Small intestine (tissue), 7 donors: ENCODE measurements around the gene CD274. TPM values are rescaled to one million over a fixed set of nuclear protein-coding genes. Genes with fewer than 3 reads are reported as not detected.

Source experiments
- DNase-seq, 2 donors: peaks; one replicate each; pipeline versions ENCODE4 v3.0.0 to v3.0.0-alpha.2; 2013
- FAIRE-seq: peaks from 2 replicates; lab custom pipeline; 2012; peaks lifted over from hg19 to GRCh38; lab: Jason Lieb, UNC
- H3K27ac ChIP-seq, 3 donors: one replicate each; pipeline ENCODE4 v1.5.1; 2013; ENCODE audit warnings: low read length in 2 of 3, mild to moderate bottlenecking in 2 of 3, control low read depth in 1 of 3, inconsistent platforms in 1 of 3, low read depth in 1 of 3, moderate library complexity in 1 of 3
- H3K27me3 ChIP-seq, 3 donors: one replicate each; pipeline ENCODE4 v1.6.1; 2013; ENCODE audit warnings: low read length in 3 of 3, inconsistent platforms in 1 of 3; ENCODE audit not compliant: control insufficient read depth in 3 of 3, insufficient read depth in 3 of 3
- H3K36me3 ChIP-seq, 3 donors: one replicate each; pipeline ENCODE4 v1.6.1; 2013; ENCODE audit warnings: low read length in 3 of 3, inconsistent platforms in 1 of 3, low read depth in 1 of 3, mild to moderate bottlenecking in 1 of 3, moderate library complexity in 1 of 3; ENCODE audit not compliant: control insufficient read depth in 3 of 3, insufficient read depth in 2 of 3
- H3K4me1 ChIP-seq, 3 donors: one replicate each; pipeline ENCODE4 v1.6.1; 2013; ENCODE audit warnings: low read length in 2 of 3, inconsistent platforms in 1 of 3, low read depth in 1 of 3, mild to moderate bottlenecking in 1 of 3, moderate library complexity in 1 of 3; ENCODE audit not compliant: control insufficient read depth in 3 of 3, insufficient read depth in 2 of 3
- H3K4me3 ChIP-seq, 3 donors: one replicate each; pipeline ENCODE4 v1.5.1; 2013; ENCODE audit warnings: low read length in 3 of 3, control low read depth in 1 of 3, inconsistent platforms in 1 of 3, low read depth in 1 of 3, mild to moderate bottlenecking in 1 of 3, moderate library complexity in 1 of 3
- H3K9me3 ChIP-seq, 2 donors: one replicate each; pipeline ENCODE4 v1.6.1; 2013; ENCODE audit warnings: low read depth in 1 of 2, low read length in 1 of 2; ENCODE audit not compliant: control insufficient read depth in 2 of 2, insufficient read depth in 1 of 2
- WGBS, 3 donors: extraction: QIAGEN DNeasy Blood & Tissue Kit; methylation state at CpG; one replicate each; pipeline ENCODE4 v1.1.7; 2013; 5-methylcytosine and 5-hydroxymethylcytosine counted together
- polyA plus RNA-seq, 4 donors: library from polyadenylated mRNA; stranded (reverse) in 3 of 4; unstranded in 1 of 4; fragments of 200-250 nt in 3 of 4; fragments of 120-200 nt in 1 of 4; gene quantifications; one replicate each; pipeline versions ENCODE4 v1.2.1 to v1.2.3, GENCODE V29; 2013
- donor health status: healthy with polysubstance abuse.
- donor health status: control.
- donor health status: control.
- donor health status: Bipolar disorder and iron deficiency.
- donor health status: healthy.

Gene CD274
- polyA plus RNA-seq, 4 donors: 1.1 to 3.4 (median 1.1) TPM

- 35 to 52% (median 38%) methylated on average over 4 of the region's 4 CpGs for WGBS, 3 donors
- H3K27me3 ChIP-seq: no peaks in the 10 kb centered on the region
- H3K36me3 ChIP-seq: no peaks in the 10 kb centered on the region
- FAIRE-seq (no peak), DNase-seq (no peak)
- no peaks in the 10 kb centered on the region for H3K4me1 ChIP-seq
- H3K4me3 ChIP-seq: no peak within 1 kb of the TSS
- H3K27ac ChIP-seq: peak within 1 kb of the TSS in 1 of 3 donors; percentile 70
- no peaks in the 10 kb centered on the region for H3K9me3 ChIP-seq
Observed at GRCh38 chr9:5510360-5510931, 60.1 kb downstream of the CD274 start, which contains the start of gene PDCD1LG2. Gene PDCD1LG2, plus strand, starts transcription at chr9:5510531. Its CDS starts 12,016 bp downstream, at chr9:5522547.

- Histone ChIP-seq H3K27ac (peak overlapping the region in 1 of 3 donors; percentile 70), H3K36me3 (no peaks in the 10 kb centered on the region), H3K9me3 (no peaks in the 10 kb centered on the region), H3K27me3 (no peaks in the 10 kb centered on the region), H3K4me3 (no peak overlapping the region), H3K4me1 (no peaks in the 10 kb centered on the region)
- DNase-seq: no peak
- 72 to 81% (median 75%) methylated on average over 3 of the region's 3 CpGs for WGBS, 3 donors
- FAIRE-seq: no peak
Observed at GRCh38 chr9:5510989-5511388, 60.6 kb downstream of the CD274 start.

DNA sequence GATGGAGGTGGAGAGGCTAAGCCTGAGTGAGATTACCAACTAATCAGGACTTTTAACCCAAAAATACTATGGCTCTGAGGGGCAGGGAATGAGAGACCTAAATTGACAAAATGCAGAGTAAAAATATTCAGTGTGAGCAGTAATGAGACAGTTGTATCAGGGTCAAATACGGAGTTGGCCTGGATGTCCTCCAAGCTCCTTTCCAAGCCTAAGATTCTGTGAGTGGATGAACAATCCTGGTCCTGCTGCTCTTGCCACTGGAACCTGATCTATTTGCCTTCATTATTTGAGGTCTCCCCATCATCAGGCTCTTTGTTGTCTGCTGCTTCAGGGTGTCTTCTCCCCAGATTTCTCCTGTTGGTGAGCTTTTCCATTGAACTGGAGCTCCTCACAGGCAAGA lies 61.1 kb downstream of the CD274 start:
- Histone ChIP-seq H3K36me3 (no peaks in the 10 kb centered on the region), H3K4me3 (no peak overlapping the region), H3K4me1 (no peaks in the 10 kb centered on the region), H3K27ac (no peak overlapping the region), H3K9me3 (no peaks in the 10 kb centered on the region), H3K27me3 (no peaks in the 10 kb centered on the region)
- no peak for FAIRE-seq
- no peak for DNase-seq
- WGBS, 3 donors: 67 to 87% (median 84%) methylated on average over 1 of the region's 1 CpG

- 75 to 79% (median 77%) methylated on average over 6 of the region's 6 CpGs for WGBS, 3 donors
- FAIRE-seq (no peak), DNase-seq (no peak)
- H3K4me1 ChIP-seq: no peaks in the 10 kb centered on the region
- H3K27ac ChIP-seq: no peak overlapping the region
- H3K27me3 ChIP-seq: no peaks in the 10 kb centered on the region
- no peak overlapping the region for H3K4me3 ChIP-seq
- H3K9me3 ChIP-seq: no peaks in the 10 kb centered on the region
- H3K36me3 ChIP-seq: no peaks in the 10 kb centered on the region
Observed at GRCh38 chr9:5511935-5512580, 61.7 kb downstream of the CD274 start.

GRCh38 chr9:5512658-5513452 lies 62.5 kb downstream of the CD274 start:
- H3K27ac ChIP-seq: no peak overlapping the region
- FAIRE-seq (no peak), DNase-seq (no peak)
- H3K9me3 ChIP-seq: no peaks in the 10 kb centered on the region
- 87 to 94% (median 92%) methylated on average over 2 of the region's 2 CpGs for WGBS, 3 donors
- H3K36me3 ChIP-seq: no peaks in the 10 kb centered on the region
- H3K27me3 ChIP-seq: no peaks in the 10 kb centered on the region
- no peaks in the 10 kb centered on the region for H3K4me1 ChIP-seq
- no peak overlapping the region for H3K4me3 ChIP-seq

GRCh38 chr9:5513966-5514616 lies 63.7 kb downstream of the CD274 start:
- DNase-seq: no peak
- Histone ChIP-seq H3K4me3 (no peak overlapping the region), H3K36me3 (no peaks in the 10 kb centered on the region), H3K4me1 (no peaks in the 10 kb centered on the region), H3K27ac (no peak overlapping the region), H3K9me3 (no peaks in the 10 kb centered on the region), H3K27me3 (no peaks in the 10 kb centered on the region)
- FAIRE-seq: no peak
- WGBS, 3 donors: 85 to 93% (median 93%) methylated on average over 2 of the region's 2 CpGs

DNA sequence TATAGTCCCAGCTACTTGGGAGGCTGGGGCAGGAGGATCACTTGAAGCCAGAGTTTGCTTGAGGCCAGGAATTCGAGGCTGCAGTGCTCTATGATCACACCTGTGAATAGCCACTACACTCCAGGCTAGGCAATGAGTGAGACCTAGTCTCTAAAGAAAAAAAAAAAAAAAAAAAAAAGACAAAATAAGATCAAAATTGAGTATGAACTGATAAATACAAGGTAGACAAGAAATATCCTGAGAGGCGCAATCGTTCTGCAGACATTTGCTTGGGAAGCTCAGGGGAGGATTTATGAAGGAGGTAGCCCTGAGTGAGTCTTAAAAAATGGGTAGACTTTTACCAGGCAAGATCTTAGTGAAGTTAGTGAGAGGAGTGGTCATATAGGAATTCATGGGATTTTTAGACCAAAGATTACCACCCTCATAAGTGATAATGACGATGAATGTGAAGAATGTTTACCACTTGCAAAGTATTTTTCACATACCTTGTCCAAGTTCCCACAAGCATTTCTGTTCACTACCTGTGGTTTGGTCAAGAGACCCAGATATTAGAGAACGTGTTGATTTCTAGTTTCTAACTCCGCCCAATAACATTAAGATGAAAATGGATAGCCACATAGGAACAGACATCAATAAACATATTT lies 64.4 kb downstream of the CD274 start:
- Histone ChIP-seq H3K27ac (no peak overlapping the region), H3K4me3 (no peak overlapping the region), H3K9me3 (no peaks in the 10 kb centered on the region), H3K4me1 (no peaks in the 10 kb centered on the region), H3K27me3 (no peaks in the 10 kb centered on the region), H3K36me3 (no peaks in the 10 kb centered on the region)
- WGBS, 3 donors: 79 to 82% (median 80%) methylated on average over 6 of the region's 6 CpGs
- DNase-seq (no peak), FAIRE-seq (no peak)

DNA sequence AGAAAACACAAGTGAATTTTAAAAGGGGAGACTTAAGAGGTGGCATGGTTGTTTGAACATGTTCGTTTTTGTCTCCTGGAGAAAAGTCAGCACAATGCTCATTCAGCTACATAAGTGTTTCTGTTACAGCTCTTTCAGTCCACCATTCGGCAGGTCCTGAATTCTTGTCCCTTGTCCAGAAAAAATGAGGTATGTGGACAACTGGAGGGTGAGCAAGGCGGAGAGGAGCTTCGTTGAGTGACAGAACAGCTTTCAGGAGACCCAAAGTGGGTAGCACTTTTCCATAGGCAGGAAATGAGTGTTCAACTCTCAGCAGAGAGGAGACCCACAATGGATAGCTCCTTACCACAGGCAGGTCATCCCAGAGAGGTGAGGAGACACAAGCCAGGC lies 64.9 kb downstream of the CD274 start:
- H3K36me3 ChIP-seq: no peaks in the 10 kb centered on the region
- H3K27me3 ChIP-seq: no peaks in the 10 kb centered on the region
- H3K9me3 ChIP-seq: no peaks in the 10 kb centered on the region
- DNase-seq (no peak), FAIRE-seq (no peak)
- H3K4me1 ChIP-seq: no peaks in the 10 kb centered on the region
- no peak overlapping the region for H3K4me3 ChIP-seq
- H3K27ac ChIP-seq: no peak overlapping the region
- WGBS, 3 donors: 78 to 85% (median 84%) methylated on average over 4 of the region's 4 CpGs
